Measurements from ENCODE around the gene GJD2. TPM values are rescaled to one million over a fixed set of nuclear protein-coding genes. Genes with fewer than 3 reads are reported as not detected.
A peak's percentile ranks its signal among the peaks of the same experiment; 100 is the strongest.

Gene GJD2
- total RNA-seq, 1 donor from 2014 or later, result not detected

GRCh38 chr15:34773917-34774316 is 19.1 kb upstream of the GJD2 start:
- no peak for DNase-seq (ENCODE audit: extremely low read depth, low read depth, low spot score)

GRCh38 chr15:34773013-34773412 is 18.2 kb upstream of the GJD2 start:
- no peak for DNase-seq (ENCODE audit: extremely low read depth, low read depth, low spot score)

- DNase-seq (ENCODE audit: extremely low read depth, low read depth, low spot score), result no peak
Measured at GRCh38 chr15:34772312-34772711, 17.5 kb upstream of the GJD2 start.

GRCh38 chr15:34769711-34770110 is 14.9 kb upstream of the GJD2 start:
- DNase-seq (ENCODE audit: extremely low read depth, low read depth, low spot score), result no peak

DNA sequence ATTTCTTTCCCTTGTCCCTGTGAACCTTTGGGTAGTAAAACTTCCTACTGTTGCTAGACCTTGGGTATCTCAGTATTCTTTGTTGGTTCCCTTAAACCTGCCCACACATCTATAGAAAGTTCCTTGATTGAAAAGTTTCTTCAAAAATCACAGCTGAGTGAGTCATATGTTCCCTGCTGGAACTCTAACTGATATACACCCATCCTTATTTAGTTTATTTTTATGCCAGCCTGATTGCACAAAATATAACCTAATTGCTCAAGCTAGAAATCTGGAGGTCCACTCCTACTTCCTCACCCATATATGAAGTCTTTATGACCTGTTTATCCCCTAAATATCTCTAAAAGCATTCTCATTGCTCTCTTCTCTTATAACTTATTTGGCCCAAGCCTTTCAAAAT is 13.7 kb upstream of the GJD2 start:
- no peak for DNase-seq (ENCODE audit: extremely low read depth, low read depth, low spot score)

GRCh38 chr15:34765741-34766140 is 10.9 kb upstream of the GJD2 start:
- no peak for DNase-seq (ENCODE audit: extremely low read depth, low read depth, low spot score)

DNA sequence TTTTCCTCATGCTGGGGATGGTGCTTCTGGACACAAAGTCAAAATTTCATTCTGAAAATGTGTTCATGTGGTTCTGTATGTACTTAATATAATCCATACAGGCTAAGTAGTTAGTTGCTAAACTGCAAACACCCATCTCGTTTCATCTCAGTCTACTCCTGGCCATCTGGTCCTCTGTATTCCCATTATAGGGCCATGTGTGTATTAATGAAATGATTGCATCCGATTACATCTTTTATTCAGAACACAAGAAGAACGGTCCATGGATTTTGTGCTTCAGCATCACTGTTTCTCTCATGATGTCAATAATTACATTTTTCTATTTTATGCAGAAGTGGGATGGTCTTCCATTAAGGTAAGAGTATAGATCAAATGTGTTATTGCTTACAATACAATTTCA is 6.1 kb upstream of the GJD2 start:
- DNase-seq (ENCODE audit: extremely low read depth, low read depth, low spot score), result no peak

DNA sequence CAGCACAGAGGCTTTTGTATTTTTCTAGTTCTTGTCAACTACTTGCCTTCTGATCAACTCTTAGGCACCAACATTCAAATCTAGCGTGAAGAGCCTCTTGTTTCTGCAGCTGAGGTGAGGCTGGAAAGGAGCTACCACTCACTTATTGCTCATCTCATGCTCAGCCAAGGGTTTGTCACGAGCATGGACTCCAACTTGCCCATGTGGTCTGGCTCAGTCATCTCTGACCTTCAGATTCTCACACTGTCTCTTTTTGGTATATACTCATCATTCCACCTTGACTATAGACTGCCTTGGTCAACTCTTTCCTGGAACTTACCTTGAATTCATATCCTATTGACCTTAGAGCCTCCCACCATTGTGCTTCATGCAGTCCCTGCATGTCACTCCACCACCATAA is 5.2 kb upstream of the GJD2 start:
- DNase-seq (ENCODE audit: extremely low read depth, low read depth, low spot score), result no peak

DNA sequence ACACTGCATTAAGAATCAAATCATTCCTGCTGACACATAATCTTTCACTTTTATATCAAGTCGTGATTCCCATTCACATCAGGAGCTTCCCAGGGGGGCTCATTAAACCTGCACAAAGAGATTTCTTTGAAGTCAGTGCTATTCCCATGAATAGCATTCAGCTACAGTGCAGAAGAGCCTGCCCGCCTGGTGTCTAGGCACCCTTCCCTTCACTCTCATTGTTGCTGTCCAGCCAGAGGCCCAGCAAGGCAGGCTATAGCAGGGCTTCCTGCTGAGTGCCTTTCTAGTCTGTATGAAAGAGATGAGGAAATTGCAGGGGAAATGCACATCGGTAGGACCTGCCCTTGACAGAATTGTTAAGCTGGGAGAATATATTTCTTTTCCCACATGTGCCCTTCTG is 4.5 kb upstream of the GJD2 start:
- no peak for DNase-seq (ENCODE audit: extremely low read depth, low read depth, low spot score)

- no peak for DNase-seq (ENCODE audit: extremely low read depth, low read depth, low spot score)
Measured at GRCh38 chr15:34757262-34757661, 2.5 kb upstream of the GJD2 start.

GRCh38 chr15:34755419-34755773 is 598 bp upstream of the GJD2 start:
- no peak for DNase-seq (ENCODE audit: extremely low read depth, low read depth, low spot score)

GRCh38 chr15:34754171-34754601 is 612 bp downstream of the GJD2 start:
- DNase-seq (ENCODE audit: extremely low read depth, low read depth, low spot score), result no peak

DNA sequence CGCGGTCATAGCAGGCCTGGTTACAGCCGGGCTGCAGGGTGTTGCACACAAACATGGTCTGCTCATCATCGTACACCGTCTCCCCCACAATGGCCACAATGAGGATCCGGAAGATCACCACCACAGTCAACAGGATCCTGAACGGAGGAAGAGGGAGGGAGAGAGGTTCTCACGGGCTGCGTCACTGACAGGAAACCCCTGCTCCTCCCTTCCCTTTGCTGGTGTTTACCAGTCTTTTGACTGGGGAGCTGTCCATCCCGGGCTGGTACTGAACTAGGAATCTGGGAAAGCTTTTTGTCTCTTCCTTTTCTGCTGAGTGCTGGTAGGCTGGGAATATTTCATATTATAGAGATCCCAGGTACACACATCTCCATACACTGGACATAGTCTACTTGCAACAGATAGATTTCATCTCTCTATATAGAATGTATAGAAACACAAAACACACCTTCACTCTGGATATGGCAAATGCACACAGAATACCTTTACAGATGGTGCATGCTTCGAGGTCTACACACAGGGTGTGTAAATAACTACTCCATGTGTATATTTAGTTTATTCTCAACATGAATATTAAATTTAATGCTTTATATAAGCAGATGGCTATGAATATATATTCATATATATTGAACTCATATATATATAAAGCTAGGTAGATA is 1.4 kb downstream of the GJD2 start:
- peak; percentile 14 for DNase-seq (ENCODE audit: extremely low read depth, low read depth, low spot score)

DNA sequence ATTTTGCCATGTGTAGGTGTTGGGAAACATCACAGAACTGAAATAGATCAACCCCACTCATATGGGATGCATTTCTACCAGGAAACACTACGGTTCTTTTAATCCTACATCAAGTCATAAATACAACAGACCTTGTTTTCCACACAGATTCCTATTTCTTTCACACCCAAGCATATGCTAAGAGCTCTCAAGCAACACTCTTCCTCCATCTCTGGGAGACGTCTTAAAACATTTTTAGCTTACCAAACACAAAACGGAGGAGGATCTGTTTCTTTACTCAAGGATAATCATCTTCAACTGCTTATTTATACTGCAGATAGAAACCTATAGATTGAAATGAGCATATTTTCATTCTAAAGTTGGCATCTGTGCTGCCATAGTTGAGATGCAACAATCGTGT is 5.1 kb downstream of the GJD2 start:
- no peak for DNase-seq (ENCODE audit: extremely low read depth, low read depth, low spot score)

DNA sequence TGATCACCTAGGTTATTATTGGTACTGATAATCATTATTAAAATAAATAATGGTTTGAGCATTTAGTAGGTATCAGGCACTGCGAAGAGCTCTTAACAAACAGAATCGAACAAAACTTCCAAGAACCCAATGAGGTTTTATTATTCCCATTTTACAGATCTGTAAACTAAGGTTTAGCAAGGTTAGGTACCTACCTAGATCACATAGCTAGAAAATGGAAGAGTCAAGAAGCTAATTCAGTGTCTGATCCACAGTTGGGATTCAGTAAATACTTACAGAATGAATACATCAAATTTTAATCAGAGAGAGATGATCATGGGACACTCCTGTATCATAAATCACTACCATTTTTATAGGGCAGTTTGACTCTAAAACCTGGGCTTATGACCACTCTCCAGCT is 15.5 kb downstream of the GJD2 start:
- DNase-seq (ENCODE audit: extremely low read depth, low read depth, low spot score), result no peak

- no peak for DNase-seq (ENCODE audit: extremely low read depth, low read depth, low spot score)
Measured at GRCh38 chr15:34738002-34738401, 16.8 kb downstream of the GJD2 start.

GRCh38 chr15:34737477-34737876 is 17.3 kb downstream of the GJD2 start:
- no peak for DNase-seq (ENCODE audit: extremely low read depth, low read depth, low spot score)

DNA sequence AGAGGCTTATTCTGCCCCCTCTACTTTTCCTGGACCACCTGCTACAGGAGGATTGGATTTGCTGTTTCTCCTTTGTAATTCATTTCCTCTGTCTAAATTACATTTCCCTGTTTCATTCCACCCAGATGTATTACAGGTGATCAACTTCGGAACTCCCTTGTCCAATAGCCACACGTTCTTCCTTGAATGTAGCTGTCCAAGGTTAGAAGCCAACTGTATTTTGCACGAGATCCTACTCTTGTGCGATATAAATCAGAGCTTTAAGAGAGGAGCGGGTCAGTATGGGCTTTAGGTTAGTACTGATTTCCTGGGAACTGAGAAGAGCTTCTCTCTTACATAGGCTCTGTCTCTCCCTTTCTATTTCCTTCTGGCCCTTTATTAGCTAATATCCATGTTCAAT is 20.5 kb downstream of the GJD2 start:
- no peak for DNase-seq (ENCODE audit: extremely low read depth, low read depth, low spot score)

DNA sequence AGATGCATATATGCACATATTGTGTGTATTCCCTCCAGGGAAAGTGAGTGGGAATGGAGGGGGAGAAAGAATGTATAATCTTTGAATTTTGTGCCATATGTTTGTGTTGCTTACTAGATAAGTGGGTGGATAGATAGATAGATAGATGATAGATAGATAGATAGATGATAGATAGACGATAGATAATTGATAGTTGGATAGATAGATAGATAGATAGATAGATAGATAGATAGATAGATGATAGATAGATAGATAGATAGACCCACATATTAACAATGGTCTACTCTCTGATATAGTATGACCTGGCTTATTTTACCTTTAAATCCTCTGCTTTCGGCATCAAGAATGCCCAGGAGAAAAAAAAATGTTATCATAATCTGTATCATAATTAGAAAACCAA is 21.2 kb downstream of the GJD2 start:
- DNase-seq (ENCODE audit: extremely low read depth, low read depth, low spot score), result no peak

GRCh38 chr15:34732430-34732829 is 22.4 kb downstream of the GJD2 start:
- no peak for DNase-seq (ENCODE audit: extremely low read depth, low read depth, low spot score)

- no peak for DNase-seq (ENCODE audit: extremely low read depth, low read depth, low spot score)
Measured at GRCh38 chr15:34730701-34731100, 24.1 kb downstream of the GJD2 start.

DNA sequence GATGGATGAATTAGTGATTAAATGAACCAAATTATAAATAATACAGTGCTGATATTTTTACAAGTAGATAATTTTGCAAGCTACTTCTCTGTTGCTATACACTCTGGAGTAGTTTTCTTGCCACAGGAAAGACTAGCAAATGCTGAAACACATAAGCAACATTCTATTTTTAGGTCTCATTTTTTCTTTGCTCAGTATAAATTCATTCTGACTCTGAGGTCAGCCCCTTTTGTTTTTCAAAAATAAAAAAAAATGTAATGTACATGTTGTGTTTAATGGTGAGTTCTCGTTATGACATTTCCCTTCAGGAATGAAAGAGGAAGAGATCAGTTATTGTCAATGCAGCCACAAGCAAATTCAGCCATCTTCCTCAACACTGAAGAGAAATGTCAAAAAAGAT is 24.9 kb downstream of the GJD2 start:
- DNase-seq (ENCODE audit: extremely low read depth, low read depth, low spot score), result no peak

DNA sequence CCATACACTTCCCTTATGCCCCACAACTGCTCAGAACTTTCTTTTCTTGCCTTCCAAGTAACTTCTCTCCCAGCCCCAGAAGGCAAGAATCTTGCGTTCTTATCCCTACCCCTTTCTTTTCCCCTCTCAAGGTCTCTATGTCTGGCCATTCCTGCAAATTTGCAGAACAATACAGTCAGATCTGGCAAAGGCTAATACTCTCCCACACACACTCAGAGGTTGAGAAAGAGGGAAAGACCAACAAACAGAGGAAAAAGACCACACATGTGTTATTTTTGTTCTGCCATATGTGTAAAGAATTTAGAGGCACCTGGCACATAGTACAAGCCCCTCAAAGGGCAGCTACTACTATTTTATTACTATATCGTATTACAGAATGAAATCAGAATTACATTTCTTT is 25.7 kb downstream of the GJD2 start:
- DNase-seq (ENCODE audit: extremely low read depth, low read depth, low spot score), result no peak

Measured in glomerular endothelial cell (primary cell).